Endothelial cell of umbilical vein (primary cell): Measurements from ENCODE around the gene TUNAR. TPM values are rescaled to one million over a fixed set of nuclear protein-coding genes. Genes with fewer than 3 reads are reported as not detected.

Experiments used
- BruUV-seq: library from RNA; stranded (reverse); fragments of 400-500 nt; replicated peaks from 2 replicates; lab custom pipeline; 2021; lab: Mats Ljungman, UMichigan
- CTCF ChIA-PET: fragments of 300-600, 350-600 bp; sonication (Branson Sonifier 250); formaldehyde crosslinking; loops from one replicate; lab custom pipeline; 2021; ENCODE audit warnings: antibody characterized with exemption, inconsistent platforms; lab: Charles Lee
- POLR2A ChIA-PET: fragments of 300-600, 350-600 bp; sonication (Branson Sonifier 250); formaldehyde crosslinking; loops from one replicate; lab custom pipeline; 2021; ENCODE audit warnings: antibody characterized with exemption, inconsistent platforms; lab: Charles Lee
- DNase-seq: peaks from one replicate; pipeline ENCODE4 v3.0.0-alpha.2; 2011; ENCODE audit warnings: low read depth, low spot score
- FAIRE-seq: peaks from 2 replicates; lab custom pipeline; 2011; peaks lifted over from hg19 to GRCh38; lab: Jason Lieb, UNC
- H2AFZ ChIP-seq: 2 replicates; pipeline ENCODE4 v1.6.0; 2012; ENCODE audit warnings: low read depth, low read length, control low read depth, inconsistent platforms
- H3K27ac ChIP-seq: 2 replicates; pipeline ENCODE4 v1.5.1; 2011; ENCODE audit warnings: low read depth, mild to moderate bottlenecking, control low read depth, low read length, moderate library complexity; ENCODE audit not compliant: insufficient read depth
- H3K27me3 ChIP-seq, 2 experiments: 2 replicates each; pipeline versions ENCODE4 v1.6.0 to v1.6.1; 2011; ENCODE audit warnings: low read length in 2 of 2, mixed read lengths in 1 of 2; ENCODE audit not compliant: control insufficient read depth in 2 of 2, insufficient read depth in 2 of 2
- H3K36me3 ChIP-seq, 2 experiments: 2 replicates in 1 of 2; 3 replicates in 1 of 2; pipeline ENCODE4 v1.5.1; 2011; ENCODE audit warnings: low read length in 2 of 2, mild to moderate bottlenecking in 1 of 2, moderate library complexity in 1 of 2; ENCODE audit not compliant: control insufficient read depth in 2 of 2, insufficient read depth in 2 of 2; ENCODE audit errors: extremely low read depth in 1 of 2
- H3K4me1 ChIP-seq: 3 replicates; pipeline ENCODE4 v1.5.1; 2011; ENCODE audit warnings: mild to moderate bottlenecking, low read length; ENCODE audit not compliant: control insufficient read depth, insufficient read depth; ENCODE audit errors: extremely low read depth
- H3K4me2 ChIP-seq: 2 replicates; pipeline ENCODE4 v1.6.1; 2011; ENCODE audit warnings: low read length, control low read depth, mixed read lengths; ENCODE audit not compliant: insufficient read depth
- H3K4me3 ChIP-seq, 3 experiments: fragments of 200-600 bp in 1 of 3; sonication (generic), shearing (Covaris generic) in 1 of 3; replicated peaks in 1 of 3; 2 replicates each; pipeline ENCODE4 v1.5.1; 2011 to 2016; ENCODE audit warnings: control low read depth in 3 of 3, low read length in 3 of 3, mild to moderate bottlenecking in 2 of 3, inconsistent platforms in 1 of 3, low read depth in 1 of 3, moderate library complexity in 1 of 3; ENCODE audit not compliant: insufficient read depth in 1 of 3
- H3K79me2 ChIP-seq: 2 replicates; pipeline ENCODE4 v1.6.0; 2012; ENCODE audit warnings: low read length, inconsistent platforms; ENCODE audit not compliant: control insufficient read depth, insufficient read depth
- H3K9ac ChIP-seq: replicated peaks from 2 replicates; pipeline ENCODE3; 2011; ENCODE audit warnings: low read length, control low read depth; ENCODE audit not compliant: insufficient read depth; ENCODE audit errors: extremely low read depth
- H3K9me1 ChIP-seq: replicated peaks from 3 replicates; pipeline ENCODE4 v1.6.0; 2011; ENCODE audit warnings: mild to moderate bottlenecking, low read length; ENCODE audit not compliant: control insufficient read depth, insufficient read depth; ENCODE audit errors: extremely low read depth
- H3K9me3 ChIP-seq: replicated peaks from 2 replicates; pipeline ENCODE4 v1.5.1; 2012; ENCODE audit warnings: low read length, inconsistent platforms; ENCODE audit not compliant: control insufficient read depth, insufficient read depth
- H4K20me1 ChIP-seq: replicated peaks from 2 replicates; pipeline ENCODE3; 2011; ENCODE audit warnings: mild to moderate bottlenecking, low read length; ENCODE audit not compliant: control insufficient read depth, insufficient read depth; ENCODE audit errors: extremely low read depth
- CTCF ChIP-seq, 2 donors: IDR thresholded peaks; 1 replicate in 1 of 2; 2 replicates in 1 of 2; pipeline ENCODE4 v1.5.1; 2011; ENCODE audit warnings: low read length in 2 of 2, mild to moderate bottlenecking in 2 of 2, moderate library complexity in 2 of 2, control low read depth in 1 of 2, inconsistent platforms in 1 of 2, low read depth in 1 of 2; ENCODE audit not compliant: insufficient read depth in 1 of 2; ENCODE audit errors: extremely low read depth in 1 of 2
- EZH2 ChIP-seq: IDR thresholded peaks from 2 replicates; pipeline ENCODE4 v1.6.1; 2012; ENCODE audit warnings: borderline replicate concordance, low read depth, mild to moderate bottlenecking, moderate library complexity, low read length, inconsistent platforms; ENCODE audit not compliant: severe bottlenecking
- FOS ChIP-seq: IDR thresholded peaks from 2 replicates; pipeline ENCODE4 v1.6.1; 2011; ENCODE audit warnings: mild to moderate bottlenecking, low read length, moderate library complexity, borderline replicate concordance; ENCODE audit not compliant: insufficient read depth
- GATA2 ChIP-seq: IDR thresholded peaks from 2 replicates; pipeline ENCODE4 v1.7.0; 2011; ENCODE audit warnings: low read depth, mild to moderate bottlenecking, moderate library complexity, mixed read lengths, low read length; ENCODE audit not compliant: insufficient read length, insufficient read depth
- JUN ChIP-seq: IDR thresholded peaks from 2 replicates; pipeline ENCODE4 v1.6.1; 2011; ENCODE audit warnings: borderline replicate concordance, low read depth; ENCODE audit not compliant: insufficient read length, insufficient read depth
- MAX ChIP-seq: IDR thresholded peaks from 2 replicates; pipeline ENCODE4 v1.6.1; 2011; ENCODE audit not compliant: insufficient read depth, insufficient read length
- MYC ChIP-seq: IDR thresholded peaks from one replicate; pipeline ENCODE4 v1.6.1; 2011; ENCODE audit warnings: mild to moderate bottlenecking, low read depth, low read length
- POLR2A ChIP-seq: IDR thresholded peaks from 2 replicates; pipeline ENCODE4 v1.6.1; 2012; ENCODE audit warnings: low read depth, mild to moderate bottlenecking, control low read depth, low read length
- POLR2AphosphoS5 ChIP-seq: IDR thresholded peaks from 2 replicates; pipeline ENCODE4 v1.6.1; 2012; ENCODE audit warnings: low read depth, mild to moderate bottlenecking, control low read depth, low read length, moderate library complexity; ENCODE audit not compliant: insufficient read depth
- dilution Hi-C: fragments of 300-500 bp; cut with MboI; formaldehyde crosslinking; loops from one replicate; pipeline ENCODE4 v1.15.0; 2019; ENCODE audit warnings: low sequenced_read_pairs; ENCODE audit not compliant: extremely low pct_ligation_motif_present
- intact Hi-C: fragments of 100-400 bp; cut with micrococcal nuclease; formaldehyde crosslinking; loops from one replicate; pipeline ENCODE4 v1.10.0; 2022
- polyA plus RNA-seq, 4 experiments: library from polyadenylated mRNA; depleted of rRNA in 3 of 4; stranded (reverse) in 3 of 4; unstranded in 1 of 4; fragments of >200 nt; gene quantifications; 2 replicates each; pipeline versions ENCODE4 v1.2.1 to v1.2.3, GENCODE V29; 2011 to 2012; ENCODE audit warnings: missing spikeins in 1 of 4
- total RNA-seq: library from RNA; stranded (reverse); gene quantifications from 2 replicates; pipeline ENCODE4 v1.2.3, GENCODE V29; 2021

Gene TUNAR
- total and polyA plus RNA-seq, 2 donors (not counting 3 experiments of a cell fraction or from before 2014, with no cell fraction given), result not detected

- no peak for DNase-seq
- no peaks in the 10 kb centered on the region for H3K36me3 ChIP-seq
- no peak overlapping the region for H3K27ac ChIP-seq
- no peaks in the 10 kb centered on the region for H3K27me3 ChIP-seq
- ChIA-PET POLR2A (no interaction called here), CTCF (no interaction called here)
- no peaks in the 10 kb centered on the region for H3K9me3 ChIP-seq
- H3K4me1 ChIP-seq, result no peaks in the 10 kb centered on the region
- no peaks in the 10 kb centered on the region for H3K9me1 ChIP-seq
- dilution Hi-C loops, result no loop called here
- H3K4me2 ChIP-seq, result no peak overlapping the region
- H2AFZ ChIP-seq, result no peak overlapping the region
- no peak for FAIRE-seq
- H4K20me1 ChIP-seq, result no peaks in the 10 kb centered on the region
- no peak overlapping the region for H3K4me3 ChIP-seq
- TF ChIP-seq POLR2AphosphoS5 (no peak), EZH2 (no peak), GATA2 (no peak), FOS (no peak), POLR2A (no peak), JUN (no peak), MAX (no peak), CTCF (IDR thresholded peaks at IDR 0.05; ENCODE audit: extremely low read depth in 1 of 2, insufficient read depth in 1 of 2, low read depth in 1 of 2, low read length in 2 of 2) (no peak), MYC (no peak)
- H3K9ac ChIP-seq, result no peak overlapping the region
- BruUV-seq, result no TSS peak
- no peaks in the 10 kb centered on the region for H3K79me2 ChIP-seq
- intact Hi-C loops, result no loop called here
These were observed 47.3 kb upstream of the TUNAR start for GRCh38 chr14:95829321-95829720.
